K562 treated with DMSO at 1 percent for 4 hours (cell line): ENCODE data around the gene IFNA13. TPM values are rescaled to one million over a fixed set of nuclear protein-coding genes. Genes with fewer than 3 reads are reported as not detected.

Experiments used
- total RNA-seq: library from RNA; unstranded; fragments of 300-600 nt; gene quantifications from 2 replicates; pipeline ENCODE4 v1.2.3, GENCODE V29; 2022; ENCODE audit not compliant: insufficient read depth

The IFNA13 gene
- total RNA-seq, result not detected in 2 replicates

DNA sequence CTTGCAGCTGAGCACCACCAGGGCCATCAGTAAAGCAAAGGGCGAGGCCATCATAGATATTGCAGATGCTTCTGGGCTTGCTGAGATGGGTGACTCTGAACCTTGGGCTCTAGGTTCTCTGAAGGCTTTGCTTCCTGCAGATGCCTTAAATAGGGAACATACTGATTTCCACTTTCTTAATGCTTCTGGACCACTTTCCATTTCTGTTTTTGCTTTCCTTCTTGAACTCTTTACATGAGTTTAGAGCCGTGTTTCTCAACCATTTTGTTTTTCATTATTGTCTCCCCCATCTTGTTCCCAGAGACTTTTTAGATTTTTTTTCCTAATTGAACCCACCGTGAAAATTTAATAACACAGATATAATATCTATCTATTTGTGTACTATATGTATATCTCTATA is at the start of gene IFNA13:
TSS of gene IFNA13 (minus strand) at position 101 of the 400 bp plus-strand sequence. CDS start at position 54, 47 bp downstream.

DNA sequence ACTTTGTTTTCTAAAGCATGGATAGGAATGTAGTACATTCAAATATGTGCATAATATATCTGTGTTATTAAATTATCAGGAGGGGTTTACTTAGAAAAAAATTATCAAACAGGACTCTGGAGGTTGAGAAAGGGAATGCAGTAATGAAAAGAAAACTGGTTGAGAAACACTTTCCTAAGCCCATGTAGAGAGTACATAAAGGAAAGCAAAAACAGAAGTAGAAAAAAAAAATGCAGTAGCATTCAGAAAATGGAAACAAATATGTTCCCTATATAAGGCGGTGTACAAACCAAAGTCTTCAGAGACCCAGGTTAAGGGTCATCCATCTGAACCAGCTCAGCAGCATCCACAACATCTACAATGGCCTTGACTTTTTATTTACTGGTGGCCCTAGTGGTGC is 41.0 kb upstream of the IFNA13 start, which contains the start of gene IFNA8:
TSS of gene IFNA8 (plus strand) at position 301 of the 400 bp plus-strand sequence. CDS start at position 361, 60 bp downstream.

DNA sequence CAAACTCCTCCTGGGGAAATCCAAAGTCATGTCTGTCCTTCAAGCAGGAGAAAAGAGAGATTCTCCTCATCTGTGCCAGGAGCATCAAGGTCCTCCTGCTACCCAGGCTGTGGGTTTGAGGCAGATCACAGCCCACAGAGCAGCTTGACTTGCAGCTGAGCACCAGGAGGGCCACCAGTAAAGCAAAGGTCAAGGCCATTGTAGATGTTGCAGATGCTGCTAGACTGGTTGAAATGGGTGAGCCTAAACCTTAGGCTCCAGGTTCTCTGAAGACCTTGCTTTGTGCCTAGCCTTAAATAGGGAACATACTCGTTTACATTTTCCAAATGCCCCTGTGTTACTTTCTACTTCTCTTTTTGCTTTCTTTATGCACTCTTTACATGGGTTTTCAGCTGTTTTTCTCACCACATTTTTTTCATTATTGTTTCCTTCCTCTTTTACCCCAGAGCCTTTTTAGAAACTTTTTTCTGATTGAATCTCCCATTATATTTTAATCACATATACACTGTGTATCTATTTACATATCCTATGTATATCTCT is 17.3 kb upstream of the IFNA13 start, which contains the start of gene IFNA2:
TSS of gene IFNA2 (minus strand) at position 268 of the 540 bp plus-strand sequence. CDS start at position 199, 69 bp downstream.

DNA sequence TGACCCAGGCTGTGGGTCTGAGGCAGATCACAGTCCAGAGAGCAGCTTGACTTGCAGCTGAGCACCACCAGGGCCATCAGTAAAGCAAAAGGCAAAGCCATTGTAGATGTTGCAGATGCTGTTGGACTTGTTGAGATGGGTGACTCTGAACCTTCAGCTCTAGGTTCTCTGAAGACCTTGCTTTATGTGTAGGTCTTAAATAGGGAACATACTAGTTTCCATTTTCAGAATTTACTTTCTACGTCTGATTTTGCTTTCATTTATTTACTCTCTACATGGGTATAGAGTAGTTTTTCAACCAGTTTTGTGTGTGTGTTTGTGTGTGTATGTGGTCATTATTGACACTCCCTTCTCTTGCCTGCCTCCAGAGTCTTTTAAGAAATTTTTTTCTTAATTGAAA is 17.1 kb downstream of the IFNA13 start, which contains the start of gene IFNA6:
TSS of gene IFNA6 (minus strand) at position 101 of the 400 bp plus-strand sequence. CDS start at position 101, 0 bp downstream.

DNA sequence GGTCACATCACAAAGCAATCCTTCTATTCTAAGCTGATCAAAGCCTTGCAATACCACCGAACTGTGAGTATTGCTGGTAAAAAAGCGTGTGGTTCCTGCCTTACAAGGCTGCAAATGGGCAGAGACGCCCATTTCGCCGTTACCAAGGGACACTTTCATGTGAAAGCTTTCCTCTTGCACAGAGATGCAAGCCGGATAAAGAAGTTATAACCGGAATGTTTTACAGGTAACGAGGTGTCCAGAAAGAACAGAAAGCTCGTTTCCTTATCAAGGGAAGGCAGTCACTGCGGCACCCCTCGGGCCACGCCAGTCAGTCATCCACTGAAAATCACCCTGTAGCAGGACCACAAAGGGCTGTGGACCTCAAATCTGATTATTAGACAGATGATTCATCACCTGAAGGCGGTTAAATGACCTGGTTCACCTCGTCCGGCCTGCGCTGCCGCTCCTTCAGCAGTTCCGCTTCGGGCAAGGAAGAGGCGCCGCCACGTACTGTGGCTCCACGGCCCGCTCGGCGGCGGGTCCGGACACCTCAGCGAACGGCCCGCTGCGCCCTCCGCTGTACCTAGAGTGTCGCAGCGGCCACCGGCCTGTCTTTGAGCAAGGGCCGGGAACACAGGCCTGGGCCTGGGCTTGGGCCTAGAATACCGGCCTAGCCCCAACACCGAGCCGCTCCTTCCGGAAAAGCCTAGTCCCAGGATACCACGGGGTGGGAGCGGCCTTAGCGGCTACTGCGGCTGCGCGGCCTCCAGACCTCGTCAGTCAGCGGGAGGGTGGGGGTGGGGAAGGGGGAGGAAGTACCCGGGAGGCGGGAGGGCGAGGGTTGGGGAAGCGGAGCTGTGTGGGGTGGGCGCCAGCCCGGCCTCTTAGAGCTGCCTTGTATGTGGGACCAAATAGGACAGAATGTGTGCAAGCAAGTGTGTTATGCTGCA is 32.9 kb downstream of the IFNA13 start, which contains the start of gene KLHL9:
TSS of gene KLHL9 (minus strand) at position 704 of the 932 bp plus-strand sequence. CDS start at position 159, 545 bp downstream.

Other genes with a start within 250 kb of the IFNA13 start
- not detected in 2 replicates for gene IFNW1, start 226.2 kb downstream of the IFNA13 start, total RNA-seq
- not detected in 2 replicates for gene IFNA21, start 201.4 kb downstream of the IFNA13 start, total RNA-seq
- not detected in 2 replicates for gene IFNA4, start 180.5 kb downstream of the IFNA13 start, total RNA-seq
- not detected in 2 replicates for gene IFNA7, start 165.9 kb downstream of the IFNA13 start, total RNA-seq
- not detected in 2 replicates for gene IFNA10, start 160.9 kb downstream of the IFNA13 start, total RNA-seq
- gene IFNA16, start 150.7 kb downstream of the IFNA13 start, total RNA-seq, result not detected in 2 replicates
- not detected in 2 replicates for gene IFNA17, start 139.8 kb downstream of the IFNA13 start, total RNA-seq
- gene IFNA14, start 128.1 kb downstream of the IFNA13 start, total RNA-seq, result not detected in 2 replicates
- gene IFNA5, start 62.7 kb downstream of the IFNA13 start, total RNA-seq, result not detected in 2 replicates
- not detected in 2 replicates for gene KLHL9, start 32.7 kb downstream of the IFNA13 start, total RNA-seq
- gene IFNA6, start 17.2 kb downstream of the IFNA13 start, total RNA-seq, result not detected in 2 replicates
- gene IFNA2, start 17.3 kb upstream of the IFNA13 start, total RNA-seq, result not detected in 2 replicates
- not detected in 2 replicates for gene IFNA8, start 41.1 kb upstream of the IFNA13 start, total RNA-seq
- gene IFNA1, start 72.4 kb upstream of the IFNA13 start, total RNA-seq, result not detected in 2 replicates
- gene IFNE, start 114.3 kb upstream of the IFNA13 start, total RNA-seq, result not detected in 2 replicates